Natural killer cell (primary cell): ENCODE measurements around the gene TMX1. TPM values are rescaled to one million over a fixed set of nuclear protein-coding genes. Genes with fewer than 3 reads are reported as not detected.

Experiments
- ATAC-seq, 3 donors: fragments of 150-1000 bp in 2 of 3; fragments of 200-7000 bp in 1 of 3; cut with Tn5 transposase; 1 replicate in 1 of 3; 2 replicates in 2 of 3; pipeline ENCODE4 v1.10.0; 2021; ENCODE audit warnings: mild to moderate bottlenecking in 2 of 3, moderate library complexity in 2 of 3
- DNase-seq, 2 donors: peaks; one replicate each; pipeline versions ENCODE4 v3.0.0 to v3.0.0-alpha.2; 2013 to 2021; ENCODE audit warnings: mixed read lengths in 1 of 2
- H3K27ac ChIP-seq: one replicate; pipeline ENCODE4 v1.5.1; 2013; ENCODE audit warnings: mild to moderate bottlenecking, low read length
- H3K27me3 ChIP-seq: one replicate; pipeline ENCODE4 v1.6.1; 2013; ENCODE audit warnings: low read length; ENCODE audit not compliant: control insufficient read depth, insufficient read depth
- H3K36me3 ChIP-seq: one replicate; pipeline ENCODE4 v1.6.1; 2013; ENCODE audit warnings: low read length; ENCODE audit not compliant: control insufficient read depth, insufficient read depth
- H3K4me1 ChIP-seq: one replicate; pipeline ENCODE4 v1.6.1; 2013; ENCODE audit warnings: low read length; ENCODE audit not compliant: control insufficient read depth, insufficient read depth
- H3K4me3 ChIP-seq: one replicate; pipeline ENCODE4 v1.5.1; 2013; ENCODE audit warnings: low read length
- H3K9me3 ChIP-seq: one replicate; pipeline ENCODE4 v1.6.1; 2013; ENCODE audit warnings: low read length; ENCODE audit not compliant: control insufficient read depth, insufficient read depth
- H3K27ac Mint-ChIP-seq, 2 donors: one replicate each; pipeline ENCODE4 v1.8.0; 2022; ENCODE audit warnings: mild to moderate bottlenecking in 2 of 2, mixed read lengths in 2 of 2, moderate library complexity in 1 of 2
- H3K27me3 Mint-ChIP-seq, 2 donors: one replicate each; pipeline ENCODE4 v1.8.0; 2022; ENCODE audit warnings: low read depth in 2 of 2, mixed read lengths in 2 of 2
- H3K36me3 Mint-ChIP-seq: one replicate; pipeline ENCODE4 v1.8.0; 2022; ENCODE audit warnings: mixed read lengths
- H3K4me1 Mint-ChIP-seq, 2 donors: one replicate each; pipeline ENCODE4 v1.8.0; 2022; ENCODE audit warnings: mixed read lengths in 2 of 2
- H3K4me3 Mint-ChIP-seq: one replicate; pipeline ENCODE4 v1.8.0; 2022; ENCODE audit warnings: mild to moderate bottlenecking, moderate library complexity, mixed read lengths
- H3K9me3 Mint-ChIP-seq, 2 donors: one replicate each; pipeline ENCODE4 v1.8.0; 2022; ENCODE audit warnings: mixed read lengths in 2 of 2
- WGBS: methylation state at CpG from one replicate; pipeline ENCODE4 v1.1.7; 2013; ENCODE audit warnings: missing lambda C conversion rate; ENCODE audit not compliant: insufficient coverage; 5-methylcytosine and 5-hydroxymethylcytosine counted together
- intact Hi-C: fragments of 100-400 bp; cut with micrococcal nuclease; formaldehyde crosslinking; loops from one replicate; pipeline ENCODE4 v1.14.2; 2022
- total RNA-seq, 4 donors: library from RNA; stranded (reverse); fragments of 120-200 nt in 1 of 4; gene quantifications; one replicate each; pipeline versions ENCODE4 v1.2.3 to v1.2.4, GENCODE V29; 2013 to 2022
- TF ChIP-seq, protein P1 (sequence below): fragments of 200-600 bp; IDR thresholded peaks from one replicate; pipeline ENCODE4 v1.8.0; 2022; ENCODE audit warnings: antibody characterized with exemption

TMX1 gene
- total RNA-seq, 3 donors from 2014 or later (not counting 1 experiment from before 2014, with no cell fraction given) = 17.4 to 27.4 (median 25.8) TPM

DNA sequence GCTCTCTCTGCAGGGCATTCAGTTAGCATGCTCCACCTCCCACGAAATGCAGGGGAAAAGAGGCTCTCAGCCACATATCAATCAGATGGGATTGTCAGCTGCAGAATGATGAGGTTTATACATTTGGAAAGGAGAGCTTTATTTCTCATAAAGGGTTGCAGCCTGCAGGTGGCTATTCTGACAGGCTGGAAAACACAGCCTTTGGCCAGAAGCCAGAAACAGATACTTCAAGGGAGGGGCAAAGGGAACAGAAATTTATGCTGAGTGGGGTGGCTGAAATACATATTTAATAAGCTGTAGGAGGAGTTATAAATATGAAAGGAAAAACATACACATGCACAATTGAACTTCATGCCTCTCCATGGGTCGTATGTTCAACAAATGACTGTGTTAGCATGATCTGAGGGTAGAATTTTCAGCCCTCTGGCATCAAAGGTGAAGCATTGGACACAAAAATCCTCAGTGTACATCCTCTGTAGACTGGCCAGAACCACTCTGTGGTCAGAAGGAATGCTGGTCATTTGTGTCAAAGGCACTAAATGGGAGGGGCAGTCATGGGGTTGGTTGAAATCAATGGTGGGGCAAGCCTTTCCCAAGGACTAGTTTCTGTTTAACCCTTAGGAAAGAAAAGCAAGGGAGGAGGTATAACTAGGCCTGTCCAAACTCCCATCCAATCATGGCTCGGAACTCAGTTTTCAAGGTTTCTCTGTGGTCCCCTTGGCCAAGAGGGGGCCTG, 62.4 kb downstream of the TMX1 start:
- Mint-ChIP-seq H3K27ac (no peak overlapping the region), H3K27me3 (peaks cover 0 to 7% of the 10 kb centered on the region in 2 donors), H3K4me3 (no peak overlapping the region), H3K9me3 (no peaks in the 10 kb centered on the region), H3K36me3 (no peaks in the 10 kb centered on the region), H3K4me1 (no peaks in the 10 kb centered on the region)
- Histone ChIP-seq H3K36me3 (no peaks in the 10 kb centered on the region), H3K27ac (no peak overlapping the region), H3K4me1 (no peaks in the 10 kb centered on the region), H3K27me3 (no peaks in the 10 kb centered on the region), H3K9me3 (no peaks in the 10 kb centered on the region), H3K4me3 (no peak overlapping the region)
- intact Hi-C loops = no loop called here
- DNase-seq (no peak), ATAC-seq (no peak)
- 88% methylated on average over 3 of the region's 3 CpGs for WGBS
- TF ChIP-seq, protein P1, sequence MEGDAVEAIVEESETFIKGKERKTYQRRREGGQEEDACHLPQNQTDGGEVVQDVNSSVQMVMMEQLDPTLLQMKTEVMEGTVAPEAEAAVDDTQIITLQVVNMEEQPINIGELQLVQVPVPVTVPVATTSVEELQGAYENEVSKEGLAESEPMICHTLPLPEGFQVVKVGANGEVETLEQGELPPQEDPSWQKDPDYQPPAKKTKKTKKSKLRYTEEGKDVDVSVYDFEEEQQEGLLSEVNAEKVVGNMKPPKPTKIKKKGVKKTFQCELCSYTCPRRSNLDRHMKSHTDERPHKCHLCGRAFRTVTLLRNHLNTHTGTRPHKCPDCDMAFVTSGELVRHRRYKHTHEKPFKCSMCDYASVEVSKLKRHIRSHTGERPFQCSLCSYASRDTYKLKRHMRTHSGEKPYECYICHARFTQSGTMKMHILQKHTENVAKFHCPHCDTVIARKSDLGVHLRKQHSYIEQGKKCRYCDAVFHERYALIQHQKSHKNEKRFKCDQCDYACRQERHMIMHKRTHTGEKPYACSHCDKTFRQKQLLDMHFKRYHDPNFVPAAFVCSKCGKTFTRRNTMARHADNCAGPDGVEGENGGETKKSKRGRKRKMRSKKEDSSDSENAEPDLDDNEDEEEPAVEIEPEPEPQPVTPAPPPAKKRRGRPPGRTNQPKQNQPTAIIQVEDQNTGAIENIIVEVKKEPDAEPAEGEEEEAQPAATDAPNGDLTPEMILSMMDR = no peak

- no peaks in the 10 kb centered on the region for H3K36me3 Mint-ChIP-seq
- 68% methylated on average over 5 of the region's 5 CpGs for WGBS
- H3K27ac Mint-ChIP-seq = no peak overlapping the region
- Histone ChIP-seq H3K36me3 (no peaks in the 10 kb centered on the region), H3K9me3 (no peaks in the 10 kb centered on the region), H3K4me3 (no peak overlapping the region), H3K27ac (no peak overlapping the region), H3K27me3 (no peaks in the 10 kb centered on the region), H3K4me1 (no peaks in the 10 kb centered on the region)
- no peak for DNase-seq
- intact Hi-C loops = no loop called here
- ATAC-seq = no peak
- no peak overlapping the region for H3K4me3 Mint-ChIP-seq
- TF ChIP-seq, protein P1 = no peak
- peaks cover 7 to 16% of the 10 kb centered on the region in 2 donors for H3K27me3 Mint-ChIP-seq
- H3K4me1 Mint-ChIP-seq = no peaks in the 10 kb centered on the region
- H3K9me3 Mint-ChIP-seq = no peaks in the 10 kb centered on the region
Measured at GRCh38 chr14:51304438-51304837, 64.4 kb downstream of the TMX1 start.

- intact Hi-C loops = no loop called here
- H3K9me3 ChIP-seq = no peaks in the 10 kb centered on the region
- Mint-ChIP-seq H3K4me1 (no peaks in the 10 kb centered on the region), H3K27ac (no peak overlapping the region), H3K4me3 (no peak overlapping the region), H3K36me3 (no peaks in the 10 kb centered on the region), H3K27me3 (peaks cover 7 to 18% of the 10 kb centered on the region in 2 donors), H3K9me3 (no peaks in the 10 kb centered on the region)
- WGBS = 90% methylated on average over 3 of the region's 4 CpGs
- TF ChIP-seq, protein P1 = no peak
- H3K27me3 ChIP-seq = no peaks in the 10 kb centered on the region
- DNase-seq (no peak), ATAC-seq (no peak)
- no peak overlapping the region for H3K27ac ChIP-seq
- no peak overlapping the region for H3K4me3 ChIP-seq
- no peaks in the 10 kb centered on the region for H3K36me3 ChIP-seq
- no peaks in the 10 kb centered on the region for H3K4me1 ChIP-seq
Measured at GRCh38 chr14:51304941-51305340, 64.9 kb downstream of the TMX1 start.

GRCh38 chr14:51305751-51306150, 65.7 kb downstream of the TMX1 start:
- no peak overlapping the region for H3K4me3 Mint-ChIP-seq
- Histone ChIP-seq H3K4me1 (no peaks in the 10 kb centered on the region), H3K27ac (no peak overlapping the region), H3K4me3 (no peak overlapping the region), H3K27me3 (no peaks in the 10 kb centered on the region), H3K36me3 (no peaks in the 10 kb centered on the region), H3K9me3 (no peaks in the 10 kb centered on the region)
- peaks cover 9 to 26% of the 10 kb centered on the region in 2 donors for H3K27me3 Mint-ChIP-seq
- H3K27ac Mint-ChIP-seq = no peak overlapping the region
- ATAC-seq = no peak
- H3K9me3 Mint-ChIP-seq = no peaks in the 10 kb centered on the region
- TF ChIP-seq, protein P1 = no peak
- intact Hi-C loops = no loop called here
- no peaks in the 10 kb centered on the region for H3K4me1 Mint-ChIP-seq
- DNase-seq = no peak
- WGBS = 83% methylated on average over 1 of the region's 1 CpG
- no peaks in the 10 kb centered on the region for H3K36me3 Mint-ChIP-seq
